ENCODE data around the gene IL1R2. TPM values are rescaled to one million over a fixed set of nuclear protein-coding genes. Genes with fewer than 3 reads are reported as not detected.

IL1R2 gene
- total and polyA plus RNA-seq, 2 donors from 2014 or later = 11.2 to 20.0 TPM

DNA sequence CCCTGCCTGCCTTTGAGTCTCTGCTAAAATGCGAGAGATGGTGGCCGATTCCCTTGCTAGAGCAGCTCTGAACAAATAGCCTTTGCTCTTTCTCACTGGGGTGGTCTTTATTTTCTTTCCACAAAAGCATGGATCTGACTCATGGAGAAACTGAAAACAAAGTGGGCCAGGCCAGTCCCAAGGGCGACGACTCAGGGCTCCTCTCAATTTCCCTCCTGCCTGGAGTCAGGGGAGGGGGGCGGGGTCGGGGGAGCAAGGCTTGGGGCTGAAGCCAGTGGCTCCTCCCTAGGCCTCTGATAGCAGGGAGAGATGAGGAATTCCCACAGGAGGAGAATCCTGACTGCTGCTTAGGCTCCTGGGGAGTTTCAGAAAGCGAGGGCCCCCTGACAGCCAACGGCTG, 17.1 kb upstream of the IL1R2 start:
- no peaks in the 10 kb centered on the region for H3K4me1 ChIP-seq (ENCODE audit: control insufficient read depth in 2 of 3, insufficient read depth in 2 of 3, low read depth in 1 of 3, low read length in 3 of 3)
- TF ChIP-seq, protein P1, sequence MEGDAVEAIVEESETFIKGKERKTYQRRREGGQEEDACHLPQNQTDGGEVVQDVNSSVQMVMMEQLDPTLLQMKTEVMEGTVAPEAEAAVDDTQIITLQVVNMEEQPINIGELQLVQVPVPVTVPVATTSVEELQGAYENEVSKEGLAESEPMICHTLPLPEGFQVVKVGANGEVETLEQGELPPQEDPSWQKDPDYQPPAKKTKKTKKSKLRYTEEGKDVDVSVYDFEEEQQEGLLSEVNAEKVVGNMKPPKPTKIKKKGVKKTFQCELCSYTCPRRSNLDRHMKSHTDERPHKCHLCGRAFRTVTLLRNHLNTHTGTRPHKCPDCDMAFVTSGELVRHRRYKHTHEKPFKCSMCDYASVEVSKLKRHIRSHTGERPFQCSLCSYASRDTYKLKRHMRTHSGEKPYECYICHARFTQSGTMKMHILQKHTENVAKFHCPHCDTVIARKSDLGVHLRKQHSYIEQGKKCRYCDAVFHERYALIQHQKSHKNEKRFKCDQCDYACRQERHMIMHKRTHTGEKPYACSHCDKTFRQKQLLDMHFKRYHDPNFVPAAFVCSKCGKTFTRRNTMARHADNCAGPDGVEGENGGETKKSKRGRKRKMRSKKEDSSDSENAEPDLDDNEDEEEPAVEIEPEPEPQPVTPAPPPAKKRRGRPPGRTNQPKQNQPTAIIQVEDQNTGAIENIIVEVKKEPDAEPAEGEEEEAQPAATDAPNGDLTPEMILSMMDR (IDR thresholded peaks at IDR 0.05; ENCODE audit: borderline replicate concordance, extremely low read depth, insufficient read depth) = no peak

DNA sequence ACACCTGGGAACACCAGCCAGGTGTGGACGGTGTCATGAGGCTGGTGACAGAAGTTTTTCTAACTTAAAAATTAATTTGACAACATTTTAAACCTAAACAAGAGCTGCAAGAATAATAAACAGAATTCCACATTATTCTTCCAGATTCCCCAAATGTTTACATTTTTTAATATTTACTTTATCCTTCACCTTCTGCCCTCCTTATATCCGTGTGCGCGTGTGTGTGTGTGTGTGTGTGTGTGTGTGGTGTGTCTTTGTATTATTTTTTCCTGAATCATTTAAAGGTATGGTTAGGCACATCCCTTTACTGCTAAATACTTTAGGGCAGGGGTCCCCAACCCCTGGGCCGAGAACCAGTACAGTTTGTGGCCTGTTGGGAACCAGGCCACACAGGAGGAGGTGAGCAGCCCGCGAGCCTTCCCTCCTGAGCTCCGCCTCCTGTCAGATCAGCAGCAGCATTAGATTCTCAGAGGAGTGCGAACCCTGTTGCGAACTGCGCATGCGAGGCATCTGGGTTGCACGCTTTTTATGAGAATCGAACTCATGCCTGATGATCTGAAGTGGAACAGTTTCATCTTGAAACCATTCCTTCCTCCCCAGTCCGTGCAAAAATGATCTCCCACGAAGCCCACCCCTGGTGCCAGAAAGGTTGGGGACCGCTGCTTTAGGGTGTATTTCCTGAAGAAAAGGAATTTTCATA, 16.4 kb upstream of the IL1R2 start:
- Histone ChIP-seq H3K9me3 (ENCODE audit: control insufficient read depth in 2 of 3, insufficient read depth in 1 of 3, low read length in 3 of 3) (no peaks in the 10 kb centered on the region), H3K4me1 (ENCODE audit: control insufficient read depth in 2 of 3, insufficient read depth in 2 of 3, low read depth in 1 of 3, low read length in 3 of 3) (no peaks in the 10 kb centered on the region), H3K36me3 (ENCODE audit: control insufficient read depth in 2 of 3, insufficient read depth in 3 of 3, low read length in 3 of 3) (no peaks in the 10 kb centered on the region), H3K4me3 (ENCODE audit: low read length in 3 of 3) (no peak overlapping the region), H3K27ac (ENCODE audit: low read depth in 2 of 2, low read length in 2 of 2) (no peak overlapping the region), H3K27me3 (ENCODE audit: control insufficient read depth, insufficient read depth, low read length) (no peaks in the 10 kb centered on the region), H3K9ac (ENCODE audit: low read length in 3 of 3) (no peak overlapping the region)
- DNase-seq (no peak), FAIRE-seq (no peak)
- intact Hi-C loops (cut with DNase I) = no loop called here
- TF ChIP-seq, protein P1 (IDR thresholded peaks at IDR 0.05; ENCODE audit: borderline replicate concordance, extremely low read depth, insufficient read depth) = no peak

More for the DNA sequence above, 17.1 kb upstream of the IL1R2 start:
- H3K36me3 ChIP-seq (ENCODE audit: control insufficient read depth in 2 of 3, insufficient read depth in 3 of 3, low read length in 3 of 3) = no peaks in the 10 kb centered on the region
- no peak for DNase-seq
- no peak overlapping the region for H3K4me3 ChIP-seq (ENCODE audit: low read length in 3 of 3)
- H3K9ac ChIP-seq (ENCODE audit: low read length in 3 of 3) = no peak overlapping the region
- intact Hi-C loops (cut with DNase I) = no loop called here
- no peaks in the 10 kb centered on the region for H3K27me3 ChIP-seq (ENCODE audit: control insufficient read depth, insufficient read depth, low read length)
- FAIRE-seq = no peak
- H3K27ac ChIP-seq (ENCODE audit: low read depth in 2 of 2, low read length in 2 of 2) = no peak overlapping the region
- H3K9me3 ChIP-seq (ENCODE audit: control insufficient read depth in 2 of 3, insufficient read depth in 1 of 3, low read length in 3 of 3) = no peaks in the 10 kb centered on the region

DNA sequence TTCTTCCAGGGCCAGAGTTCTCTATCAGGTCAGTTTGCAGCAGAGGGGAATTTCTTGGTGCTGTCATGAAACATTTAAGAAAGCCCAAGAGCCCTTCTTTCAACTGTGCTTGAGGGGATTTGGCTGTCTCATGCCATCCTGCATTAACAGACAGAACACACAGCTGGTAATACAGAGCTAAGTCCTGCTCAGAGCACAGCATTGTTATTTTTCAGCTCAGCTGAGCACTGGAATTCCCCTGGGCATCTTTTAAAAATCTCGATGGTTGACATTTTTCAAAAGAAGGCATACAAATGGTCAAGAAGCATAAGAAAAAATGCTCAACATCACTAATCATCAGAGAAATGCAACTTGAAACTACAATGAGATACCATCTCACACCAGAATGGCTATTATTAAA, 14.9 kb upstream of the IL1R2 start:
- TF ChIP-seq, protein P1 (IDR thresholded peaks at IDR 0.05; ENCODE audit: borderline replicate concordance, extremely low read depth, insufficient read depth) = no peak
- DNase-seq = no peak
- FAIRE-seq = no peak
- Histone ChIP-seq H3K4me3 (ENCODE audit: low read length in 3 of 3) (no peak overlapping the region), H3K9me3 (ENCODE audit: control insufficient read depth in 2 of 3, insufficient read depth in 1 of 3, low read length in 3 of 3) (no peaks in the 10 kb centered on the region), H3K27ac (ENCODE audit: low read depth in 2 of 2, low read length in 2 of 2) (no peak overlapping the region), H3K36me3 (ENCODE audit: control insufficient read depth in 2 of 3, insufficient read depth in 3 of 3, low read length in 3 of 3) (no peaks in the 10 kb centered on the region), H3K4me1 (ENCODE audit: control insufficient read depth in 2 of 3, insufficient read depth in 2 of 3, low read depth in 1 of 3, low read length in 3 of 3) (peaks cover 0 to 4% (median 0%) of the 10 kb centered on the region in 3 donors), H3K27me3 (ENCODE audit: control insufficient read depth, insufficient read depth, low read length) (no peaks in the 10 kb centered on the region), H3K9ac (ENCODE audit: low read length in 3 of 3) (no peak overlapping the region)
- intact Hi-C loops (cut with DNase I) = no loop called here

Measured in kidney (tissue), 14 donors.